Measurements from ENCODE around the gene C11orf91. TPM values are rescaled to one million over a fixed set of nuclear protein-coding genes. Genes with fewer than 3 reads are reported as not detected.

C11orf91 gene
- total RNA-seq, 1 donor from 2014 or later: 0.69 TPM

- no peak for DNase-seq (ENCODE audit: low spot score, unreplicated experiment)
- H3K27ac Mint-ChIP-seq: no peak overlapping the region
- H3K27me3 Mint-ChIP-seq: no peaks in the 10 kb centered on the region
- no peaks in the 10 kb centered on the region for H3K9me3 Mint-ChIP-seq (ENCODE audit: low read depth)
- H3K4me1 Mint-ChIP-seq (ENCODE audit: low read depth): no peaks in the 10 kb centered on the region
- TF ChIP-seq, protein P1, sequence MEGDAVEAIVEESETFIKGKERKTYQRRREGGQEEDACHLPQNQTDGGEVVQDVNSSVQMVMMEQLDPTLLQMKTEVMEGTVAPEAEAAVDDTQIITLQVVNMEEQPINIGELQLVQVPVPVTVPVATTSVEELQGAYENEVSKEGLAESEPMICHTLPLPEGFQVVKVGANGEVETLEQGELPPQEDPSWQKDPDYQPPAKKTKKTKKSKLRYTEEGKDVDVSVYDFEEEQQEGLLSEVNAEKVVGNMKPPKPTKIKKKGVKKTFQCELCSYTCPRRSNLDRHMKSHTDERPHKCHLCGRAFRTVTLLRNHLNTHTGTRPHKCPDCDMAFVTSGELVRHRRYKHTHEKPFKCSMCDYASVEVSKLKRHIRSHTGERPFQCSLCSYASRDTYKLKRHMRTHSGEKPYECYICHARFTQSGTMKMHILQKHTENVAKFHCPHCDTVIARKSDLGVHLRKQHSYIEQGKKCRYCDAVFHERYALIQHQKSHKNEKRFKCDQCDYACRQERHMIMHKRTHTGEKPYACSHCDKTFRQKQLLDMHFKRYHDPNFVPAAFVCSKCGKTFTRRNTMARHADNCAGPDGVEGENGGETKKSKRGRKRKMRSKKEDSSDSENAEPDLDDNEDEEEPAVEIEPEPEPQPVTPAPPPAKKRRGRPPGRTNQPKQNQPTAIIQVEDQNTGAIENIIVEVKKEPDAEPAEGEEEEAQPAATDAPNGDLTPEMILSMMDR (IDR thresholded peaks at IDR 0.05; ENCODE audit: unreplicated experiment): no peak
- H3K4me3 Mint-ChIP-seq (ENCODE audit: low read depth): no peak overlapping the region
- H3K36me3 Mint-ChIP-seq (ENCODE audit: insufficient read depth): peaks cover 4% of the 10 kb centered on the region
These were observed 44.6 kb downstream of the C11orf91 start for GRCh38 chr11:33655842-33656600.

GRCh38 chr11:33654594-33654993 lies 46.0 kb downstream of the C11orf91 start:
- TF ChIP-seq, protein P1 (IDR thresholded peaks at IDR 0.05; ENCODE audit: unreplicated experiment): no peak
- Mint-ChIP-seq H3K9me3 (ENCODE audit: low read depth) (no peaks in the 10 kb centered on the region), H3K4me1 (ENCODE audit: low read depth) (no peaks in the 10 kb centered on the region), H3K27ac (no peak overlapping the region), H3K4me3 (ENCODE audit: low read depth) (no peak overlapping the region), H3K27me3 (no peaks in the 10 kb centered on the region), H3K36me3 (ENCODE audit: insufficient read depth) (peaks cover 4% of the 10 kb centered on the region)
- DNase-seq (ENCODE audit: low spot score, unreplicated experiment): no peak

GRCh38 chr11:33652930-33653329 lies 47.7 kb downstream of the C11orf91 start:
- Mint-ChIP-seq H3K9me3 (ENCODE audit: low read depth) (no peaks in the 10 kb centered on the region), H3K4me1 (ENCODE audit: low read depth) (no peaks in the 10 kb centered on the region), H3K4me3 (ENCODE audit: low read depth) (no peak overlapping the region), H3K27ac (no peak overlapping the region), H3K36me3 (ENCODE audit: insufficient read depth) (peaks cover 4% of the 10 kb centered on the region), H3K27me3 (no peaks in the 10 kb centered on the region)
- TF ChIP-seq, protein P1 (IDR thresholded peaks at IDR 0.05; ENCODE audit: unreplicated experiment): no peak
- no peak for DNase-seq (ENCODE audit: low spot score, unreplicated experiment)

DNA sequence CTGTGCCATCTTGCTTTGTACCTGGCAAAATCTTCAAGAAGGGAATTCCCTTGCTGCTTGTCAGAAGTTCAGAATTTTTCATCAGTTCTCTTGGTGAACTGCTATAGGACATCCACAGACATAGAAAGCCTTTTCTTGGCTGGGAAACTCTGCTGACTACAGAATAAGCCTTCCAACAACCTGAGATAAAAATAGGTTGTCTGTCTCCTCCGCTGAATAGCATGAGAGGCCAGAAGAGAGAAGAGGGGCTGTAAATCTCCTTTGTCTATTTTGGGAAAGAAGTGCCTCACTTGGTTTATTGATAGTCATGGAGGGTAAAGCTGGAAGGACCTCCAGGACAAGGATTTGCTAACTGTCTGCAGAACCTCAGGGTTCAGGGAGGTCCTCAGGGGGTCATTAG lies 48.2 kb downstream of the C11orf91 start:
- no peak overlapping the region for H3K27ac Mint-ChIP-seq
- no peaks in the 10 kb centered on the region for H3K27me3 Mint-ChIP-seq
- no peak for DNase-seq (ENCODE audit: low spot score, unreplicated experiment)
- no peaks in the 10 kb centered on the region for H3K9me3 Mint-ChIP-seq (ENCODE audit: low read depth)
- H3K4me3 Mint-ChIP-seq (ENCODE audit: low read depth): no peak overlapping the region
- no peaks in the 10 kb centered on the region for H3K4me1 Mint-ChIP-seq (ENCODE audit: low read depth)
- peaks cover 4% of the 10 kb centered on the region for H3K36me3 Mint-ChIP-seq (ENCODE audit: insufficient read depth)
- TF ChIP-seq, protein P1 (IDR thresholded peaks at IDR 0.05; ENCODE audit: unreplicated experiment): no peak

DNA sequence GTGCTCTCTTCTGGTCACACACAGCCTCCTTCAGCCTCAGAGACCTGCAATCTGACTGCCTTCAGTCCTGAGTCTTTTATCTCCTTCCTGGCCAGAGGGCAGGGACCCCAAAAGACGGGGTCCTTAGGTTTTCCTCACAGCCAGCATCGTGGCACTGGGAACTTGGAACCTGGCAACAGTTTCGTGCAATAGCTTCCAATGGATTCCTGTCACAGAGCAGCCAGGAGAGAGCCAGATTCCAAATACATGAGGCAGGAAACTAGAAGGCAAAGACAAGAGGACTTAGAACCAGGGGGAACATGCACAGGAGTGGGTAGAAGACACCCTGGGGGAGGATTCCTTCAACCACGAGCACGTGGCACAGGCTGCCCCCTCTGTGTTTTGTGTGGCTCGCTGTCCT lies 48.6 kb downstream of the C11orf91 start:
- TF ChIP-seq, protein P1 (IDR thresholded peaks at IDR 0.05; ENCODE audit: unreplicated experiment): no peak
- Mint-ChIP-seq H3K4me3 (ENCODE audit: low read depth) (no peak overlapping the region), H3K27me3 (no peaks in the 10 kb centered on the region), H3K36me3 (ENCODE audit: insufficient read depth) (peaks cover 4% of the 10 kb centered on the region), H3K4me1 (ENCODE audit: low read depth) (no peaks in the 10 kb centered on the region), H3K27ac (no peak overlapping the region), H3K9me3 (ENCODE audit: low read depth) (no peaks in the 10 kb centered on the region)
- DNase-seq (ENCODE audit: low spot score, unreplicated experiment): no peak
